Pancreas (tissue), 10 donors: ENCODE measurements around the gene CES2. TPM values are rescaled to one million over a fixed set of nuclear protein-coding genes. Genes with fewer than 3 reads are reported as not detected.

Source experiments
- ATAC-seq, 4 donors: fragments of 200-7000 bp; cut with Tn5 transposase; one replicate each; pipeline versions ENCODE4 v1.8.0 to v1.9.1; 2020; ENCODE audit warnings: mild to moderate bottlenecking in 4 of 4, moderate library complexity in 4 of 4
- DNase-seq, 6 donors: peaks; one replicate each; pipeline ENCODE4 v3.0.0-alpha.2; 2020
- FAIRE-seq: peaks from 2 replicates; lab custom pipeline; 2012; peaks lifted over from hg19 to GRCh38; lab: Jason Lieb, UNC
- H3K27ac ChIP-seq, 4 donors: fragments of 200-600 bp; sonication (generic); 1 replicate in 3 of 4; 2 replicates in 1 of 4; pipeline versions ENCODE4 v1.5.0 to v1.8.0; 2020
- H3K27me3 ChIP-seq, 4 donors: fragments of 200-600 bp; one replicate each; pipeline ENCODE4 v1.8.0; 2021
- H3K36me3 ChIP-seq, 3 donors: fragments of 200-600 bp; sonication (generic) in 1 of 3; one replicate each; pipeline versions ENCODE4 v1.5.0 to v1.8.0; 2020 to 2021
- H3K4me1 ChIP-seq, 3 donors: fragments of 200-600 bp; one replicate each; pipeline ENCODE4 v1.8.0; 2021
- H3K4me3 ChIP-seq, 4 donors: fragments of 200-600 bp; sonication (generic) in 2 of 4; one replicate each; pipeline versions ENCODE4 v1.5.0 to v1.8.0; 2020 to 2021
- H3K9me3 ChIP-seq, 4 donors: fragments of 200-600 bp; one replicate each; pipeline ENCODE4 v1.8.0; 2021
- WGBS, 2 donors: extraction: QIAGEN DNeasy Blood & Tissue Kit; methylation state at CpG; one replicate each; pipeline ENCODE4 v1.1.7; 2013; 5-methylcytosine and 5-hydroxymethylcytosine counted together
- intact Hi-C, 3 donors: fragments of 100-400 bp; cut with DNase I; formaldehyde crosslinking; loops; one replicate each; pipeline versions ENCODE4 v1.11.1 to v1.14.2; 2022
- polyA plus RNA-seq, 2 donors: library from polyadenylated mRNA; stranded (reverse); fragments of 200-250 nt; gene quantifications; one replicate each; pipeline ENCODE4 v1.2.3, GENCODE V29; 2013
- total RNA-seq, 6 donors: library from RNA; stranded (reverse); fragmentation: NEBNext Ultra II Directional in 4 of 6; extraction: Animal tissue kit (Norgen Biotek cat#: 25700) in 4 of 6; gene quantifications; one replicate each; pipeline versions ENCODE4 v1.2.1 to v1.2.4, GENCODE V29; 2021 to 2023
- TF ChIP-seq, protein P1 (sequence below), 4 donors: fragments of 200-600 bp; sonication (generic) in 3 of 4; IDR thresholded peaks; one replicate each; pipeline versions ENCODE4 v1.5.0 to v1.8.0; 2021; ENCODE audit warnings: antibody characterized with exemption in 4 of 4
- donor health status: healthy with polysubstance abuse.
- donor health status: DM: no; HTN: no; CAD: no; lungs with moderate emphysema.
- donor health status: DM: no; HTN: no; CAD: no.
- donor health status: control.
- donor health status: control.
- donor health status: Bipolar disorder and iron deficiency.
- donor health status: DM: yes; HTN: yes; CAD: no.
- donor health status: DM: no; HTN: no; CAD: no.
- donor health status: DM: no; HTN: no; CAD: no.
- donor health status: DM: yes; HTN: yes; CAD: no.

Gene CES2
- total and polyA plus RNA-seq, 8 donors: 14.3 to 23.1 (median 17.3) TPM

DNA sequence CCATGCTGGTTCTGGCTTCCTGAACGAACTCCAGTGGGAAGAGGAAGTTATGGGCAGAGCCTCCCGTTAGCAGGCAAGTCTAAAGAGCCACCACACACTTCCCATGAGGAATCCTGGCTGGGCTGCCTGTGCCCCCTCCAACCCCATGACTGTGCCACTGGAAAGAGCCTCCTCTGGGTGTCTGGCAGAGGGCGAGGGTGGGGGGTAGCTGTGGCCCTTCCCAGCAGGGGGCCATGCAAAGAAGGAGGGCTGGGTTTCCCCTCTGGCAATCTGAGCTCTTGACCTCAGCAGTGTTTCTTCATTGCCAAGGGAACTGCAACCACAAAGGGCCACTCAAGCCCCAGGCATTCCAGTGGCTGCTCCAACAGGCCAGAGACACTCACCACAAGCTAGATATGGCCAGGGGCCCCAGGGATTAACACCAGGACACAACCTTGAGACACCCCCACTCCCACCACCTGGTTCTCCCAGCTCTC lies 8.3 kb upstream of the CES2 start:
- H3K27ac ChIP-seq: no peak overlapping the region
- WGBS, 2 donors: 78 to 81% methylated on average over 3 of the region's 3 CpGs
- H3K27me3 ChIP-seq: no peaks in the 10 kb centered on the region
- H3K4me1 ChIP-seq: no peaks in the 10 kb centered on the region
- intact Hi-C loops: no loop called here
- FAIRE-seq (no peak), ATAC-seq (peak in 2 of 4 donors; percentile 8 to 40), DNase-seq (peak in 1 of 6 donors; percentile 25)
- H3K36me3 ChIP-seq: no peaks in the 10 kb centered on the region
- no peaks in the 10 kb centered on the region for H3K9me3 ChIP-seq
- TF ChIP-seq, protein P1, sequence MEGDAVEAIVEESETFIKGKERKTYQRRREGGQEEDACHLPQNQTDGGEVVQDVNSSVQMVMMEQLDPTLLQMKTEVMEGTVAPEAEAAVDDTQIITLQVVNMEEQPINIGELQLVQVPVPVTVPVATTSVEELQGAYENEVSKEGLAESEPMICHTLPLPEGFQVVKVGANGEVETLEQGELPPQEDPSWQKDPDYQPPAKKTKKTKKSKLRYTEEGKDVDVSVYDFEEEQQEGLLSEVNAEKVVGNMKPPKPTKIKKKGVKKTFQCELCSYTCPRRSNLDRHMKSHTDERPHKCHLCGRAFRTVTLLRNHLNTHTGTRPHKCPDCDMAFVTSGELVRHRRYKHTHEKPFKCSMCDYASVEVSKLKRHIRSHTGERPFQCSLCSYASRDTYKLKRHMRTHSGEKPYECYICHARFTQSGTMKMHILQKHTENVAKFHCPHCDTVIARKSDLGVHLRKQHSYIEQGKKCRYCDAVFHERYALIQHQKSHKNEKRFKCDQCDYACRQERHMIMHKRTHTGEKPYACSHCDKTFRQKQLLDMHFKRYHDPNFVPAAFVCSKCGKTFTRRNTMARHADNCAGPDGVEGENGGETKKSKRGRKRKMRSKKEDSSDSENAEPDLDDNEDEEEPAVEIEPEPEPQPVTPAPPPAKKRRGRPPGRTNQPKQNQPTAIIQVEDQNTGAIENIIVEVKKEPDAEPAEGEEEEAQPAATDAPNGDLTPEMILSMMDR (IDR thresholded peaks at IDR 0.05): no peak
- no peak overlapping the region for H3K4me3 ChIP-seq

DNA sequence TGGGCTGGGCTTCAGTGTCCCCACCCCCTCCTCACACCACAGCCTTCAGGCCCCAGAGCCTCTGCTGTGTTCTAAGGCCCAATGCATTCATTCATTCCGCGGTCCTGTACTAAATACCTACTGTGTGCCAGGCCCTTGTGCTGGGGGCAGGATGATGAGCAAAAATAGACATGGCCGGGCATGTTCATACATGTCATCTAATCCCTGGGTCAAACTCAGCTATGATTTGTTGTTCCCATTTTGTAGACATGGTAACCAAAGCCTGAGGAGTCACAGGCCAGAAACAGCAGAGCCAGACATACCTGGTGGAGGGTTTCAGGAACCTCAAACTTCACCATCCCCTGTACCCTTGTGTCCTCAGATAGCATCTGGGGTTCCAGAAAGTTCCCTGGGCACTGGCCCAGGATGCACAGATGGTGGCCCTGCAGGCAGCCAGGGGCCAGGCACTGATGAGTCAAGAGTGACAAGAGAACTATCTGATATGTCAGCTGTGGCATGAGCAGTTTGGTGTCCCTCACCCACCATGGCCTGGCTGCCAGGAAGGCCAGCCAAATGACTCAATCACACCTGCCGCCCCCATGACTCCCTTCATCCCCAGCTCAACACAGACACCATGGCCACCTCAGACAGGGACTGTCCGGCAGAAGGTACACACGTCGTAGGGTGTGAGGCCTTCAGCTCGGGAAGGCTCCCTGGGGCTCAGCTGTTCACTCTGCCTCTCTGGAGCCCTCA lies 7.2 kb upstream of the CES2 start:
- Histone ChIP-seq H3K4me3 (no peak overlapping the region), H3K27ac (no peak overlapping the region), H3K9me3 (no peaks in the 10 kb centered on the region), H3K27me3 (no peaks in the 10 kb centered on the region), H3K4me1 (peaks cover under 1 to 3% (median 2%) of the 10 kb centered on the region in 3 donors), H3K36me3 (no peaks in the 10 kb centered on the region)
- 88 to 92% methylated on average over 8 of the region's 8 CpGs for WGBS, 2 donors
- DNase-seq (peak in 1 of 6 donors; percentile 23), FAIRE-seq (no peak), ATAC-seq (no peak)
- intact Hi-C loops: no loop called here
- TF ChIP-seq, protein P1 (IDR thresholded peaks at IDR 0.05): no peak

DNA sequence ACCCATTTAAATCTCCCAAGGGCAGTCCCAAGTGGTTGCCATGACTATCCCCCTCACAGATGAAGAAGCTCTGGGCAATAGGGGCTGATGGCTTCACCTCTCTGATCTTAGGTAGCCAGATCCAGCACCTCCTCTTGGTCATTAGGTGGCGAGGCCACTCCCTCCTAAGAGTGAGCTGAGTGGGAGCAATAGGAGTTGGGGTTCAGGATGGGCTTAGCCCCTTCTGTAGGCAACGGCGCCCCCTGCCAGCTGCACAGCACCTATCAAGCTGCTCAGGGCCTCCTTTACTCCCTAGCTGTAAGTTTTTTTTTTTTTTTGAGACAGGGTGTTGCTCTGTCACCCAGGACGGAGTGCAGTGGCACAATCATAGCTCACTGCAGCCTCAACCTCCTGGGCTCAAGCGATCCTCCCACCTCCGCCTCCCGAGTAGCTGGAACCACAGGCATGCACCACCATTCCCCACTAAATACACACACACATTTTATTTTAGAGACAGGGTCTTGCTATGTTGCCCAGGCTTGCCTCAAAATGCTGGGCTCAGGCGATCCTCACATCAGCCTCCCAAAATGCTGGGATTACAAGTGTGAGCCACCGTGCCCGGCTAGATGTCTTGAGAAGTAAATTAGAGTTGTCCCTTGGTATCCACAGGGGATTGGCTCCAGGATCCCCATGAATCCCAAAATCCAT lies 6.5 kb upstream of the CES2 start:
- FAIRE-seq (no peak), ATAC-seq (no peak), DNase-seq (peak in 1 of 6 donors; percentile 31)
- H3K4me3 ChIP-seq: no peak overlapping the region
- H3K9me3 ChIP-seq: no peaks in the 10 kb centered on the region
- no peaks in the 10 kb centered on the region for H3K27me3 ChIP-seq
- peaks cover 4 to 7% (median 7%) of the 10 kb centered on the region in 3 donors for H3K4me1 ChIP-seq
- intact Hi-C loops: no loop called here
- no peaks in the 10 kb centered on the region for H3K36me3 ChIP-seq
- no peak overlapping the region for H3K27ac ChIP-seq
- TF ChIP-seq, protein P1 (IDR thresholded peaks at IDR 0.05): no peak
- WGBS, 2 donors: 69 to 82% methylated on average over 10 of the region's 10 CpGs

DNA sequence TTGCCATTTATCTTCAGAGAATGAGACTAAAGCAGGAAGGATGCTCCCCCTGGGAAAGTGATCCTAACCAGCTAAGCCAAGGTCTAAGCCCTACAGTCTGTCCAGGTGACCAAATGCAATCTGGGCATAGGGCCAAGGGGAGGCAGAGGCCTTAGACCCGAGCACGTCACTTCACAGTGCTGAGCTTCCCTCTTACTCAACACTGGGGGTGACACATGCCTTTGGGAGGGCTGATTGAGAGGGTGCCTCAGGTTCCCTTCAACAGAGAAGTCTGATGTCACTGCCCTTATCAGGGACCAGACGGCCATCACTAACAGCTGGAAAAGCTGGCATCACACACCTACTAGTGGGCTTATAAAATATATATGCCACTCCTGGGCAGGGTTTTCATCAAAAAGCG lies 5.1 kb upstream of the CES2 start:
- no peaks in the 10 kb centered on the region for H3K27me3 ChIP-seq
- H3K9me3 ChIP-seq: no peaks in the 10 kb centered on the region
- H3K4me3 ChIP-seq: no peak overlapping the region
- ATAC-seq: no peak
- peaks cover 4 to 7% (median 7%) of the 10 kb centered on the region in 3 donors for H3K4me1 ChIP-seq
- WGBS, 2 donors: 35 to 39% methylated on average over 4 of the region's 4 CpGs
- no peak overlapping the region for H3K27ac ChIP-seq
- H3K36me3 ChIP-seq: no peaks in the 10 kb centered on the region
- no peak for FAIRE-seq
- intact Hi-C loops: no loop called here
- TF ChIP-seq, protein P1 (IDR thresholded peaks at IDR 0.05): no peak
- DNase-seq: peak in 3 of 6 donors; percentile 37 to 48 (median 39)
